ENCODE data around the gene ADARB2.
"Not testable (repeated sequence)": the region's sequence is repeated elsewhere in the genome, so short reads cannot be mapped to it uniquely, and the experiment has no call there.

Gene ADARB2

GRCh38 chr10:1737222-1738061, at the start of gene ADARB2:
ADARB2 (minus strand) TSS chr10:1737525.
- no peak for DNase-seq (ENCODE audit: low read depth)

DNA sequence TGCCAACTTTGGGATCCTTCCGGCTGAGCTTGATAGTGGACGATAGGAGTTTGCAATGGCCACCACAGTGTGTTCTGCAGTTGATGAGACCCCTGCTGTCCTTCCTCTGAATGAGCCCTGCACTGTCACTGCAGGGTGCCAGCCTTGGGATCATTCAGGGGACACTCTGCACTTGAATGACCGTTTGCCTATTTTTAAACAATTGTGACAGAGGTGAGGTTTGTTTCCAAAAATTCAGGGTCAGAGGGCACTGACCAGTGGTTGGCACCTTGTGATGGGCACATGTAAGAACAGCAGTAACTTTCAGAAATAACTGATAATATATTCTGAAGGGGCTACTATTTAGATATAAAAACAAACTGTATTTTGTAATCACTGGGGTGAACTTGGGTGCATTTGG, 48.5 kb upstream of the ADARB2 start:
- no peak for DNase-seq (ENCODE audit: low read depth)

- no peak for DNase-seq (ENCODE audit: low read depth)
Measured at GRCh38 chr10:1782841-1783240, 45.5 kb upstream of the ADARB2 start.

- no peak for DNase-seq (ENCODE audit: low read depth)
Measured at GRCh38 chr10:1779796-1780195, 42.5 kb upstream of the ADARB2 start.

DNA sequence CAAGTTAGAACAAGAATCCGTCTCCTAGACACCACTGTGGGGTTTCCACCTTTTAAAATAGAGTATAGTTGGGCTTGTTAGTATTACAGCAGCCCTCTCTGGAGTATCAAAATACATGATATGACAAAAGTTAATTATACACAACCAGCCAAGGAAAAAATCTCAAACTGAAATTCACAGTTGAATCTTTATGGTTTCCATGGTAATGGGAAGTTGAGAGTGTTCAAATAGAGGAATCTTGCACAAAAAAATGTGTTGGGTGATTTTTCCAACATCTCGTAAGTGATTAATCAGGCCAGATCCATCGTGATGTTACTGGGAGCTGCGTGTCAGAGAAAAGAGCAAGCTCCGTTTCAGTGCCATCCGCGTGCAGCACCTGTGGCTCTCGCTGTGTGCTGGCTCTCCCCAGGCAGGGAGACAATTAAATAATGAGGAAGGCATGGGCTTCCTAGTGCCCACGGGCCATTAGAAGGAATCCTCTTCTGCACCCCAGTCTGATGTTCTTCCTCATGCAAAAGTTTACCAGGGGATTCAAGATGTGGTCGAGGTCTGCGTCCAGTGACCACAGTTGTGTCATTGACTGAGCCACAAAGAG, 41.1 kb upstream of the ADARB2 start:
- DNase-seq (ENCODE audit: low read depth), result no peak

DNA sequence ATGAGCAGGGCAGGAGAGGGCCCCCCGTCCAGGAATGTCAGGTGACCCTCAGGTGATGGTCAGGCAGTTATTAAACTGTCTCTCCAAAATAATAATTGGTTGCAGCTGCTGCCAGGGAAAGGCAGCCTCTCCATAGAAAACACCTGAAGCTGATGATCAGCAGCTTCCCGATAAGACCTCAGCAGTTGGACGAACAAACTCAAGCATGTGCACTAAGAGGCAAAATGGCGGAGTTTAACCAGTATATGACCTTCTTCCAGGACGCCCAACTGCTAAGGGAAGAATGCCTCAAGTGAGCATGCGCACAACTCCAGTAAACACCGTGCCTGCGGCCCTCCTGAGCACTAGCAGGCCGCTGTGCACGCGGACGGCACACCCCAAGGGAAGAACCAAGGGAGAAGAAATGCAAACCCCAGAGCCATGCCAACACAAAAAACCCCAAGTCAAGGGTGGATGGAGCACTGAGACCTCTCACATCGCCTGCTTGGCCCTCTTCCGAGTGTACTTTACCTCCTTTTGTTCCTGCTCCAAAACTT, 38.9 kb upstream of the ADARB2 start:
- no peak for DNase-seq (ENCODE audit: low read depth)

DNA sequence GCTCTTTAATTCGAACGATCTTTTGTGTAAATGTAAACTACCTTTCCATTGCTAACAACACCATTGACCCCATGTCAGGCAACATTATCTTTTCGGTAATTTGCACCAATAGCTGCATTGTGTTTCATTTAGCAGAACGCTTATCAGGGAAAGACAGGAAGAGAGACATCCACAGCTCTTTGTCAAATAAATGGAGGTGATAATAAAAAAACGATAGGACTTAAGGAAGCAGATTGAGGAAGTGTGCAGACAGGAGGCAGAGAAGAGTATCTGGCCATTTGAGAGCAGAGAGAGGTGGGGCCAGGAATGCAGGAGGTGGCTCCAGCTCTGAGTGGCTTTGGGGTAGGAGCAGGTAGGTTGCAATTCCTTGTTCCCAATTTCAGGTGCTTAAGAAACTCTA, 37.5 kb upstream of the ADARB2 start:
- no peak for DNase-seq (ENCODE audit: low read depth)

GRCh38 chr10:1773204-1773603, 35.9 kb upstream of the ADARB2 start:
- DNase-seq (ENCODE audit: low read depth), result not testable (repeated sequence)

- DNase-seq (ENCODE audit: low read depth), result no peak
Measured at GRCh38 chr10:1766049-1766448, 28.7 kb upstream of the ADARB2 start.

DNA sequence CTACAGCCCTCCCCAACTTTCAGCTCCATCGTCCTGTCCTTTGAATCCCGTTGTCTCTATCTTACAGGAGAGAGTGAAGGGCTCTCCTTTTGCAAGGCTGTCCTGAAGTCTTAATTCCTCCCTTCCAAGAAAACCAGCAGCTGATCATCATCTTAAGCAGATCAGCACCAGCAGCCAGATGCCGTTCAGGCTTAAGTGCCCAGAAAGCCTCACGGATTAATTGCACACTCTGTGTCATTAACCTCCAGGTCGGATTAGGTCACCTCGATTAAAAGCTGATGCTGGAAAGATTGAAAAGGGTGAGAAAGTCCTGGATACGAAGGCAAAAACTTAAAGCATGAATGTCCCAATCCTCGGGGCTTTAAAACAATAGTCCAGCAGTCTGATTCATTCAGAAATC, 24.8 kb upstream of the ADARB2 start:
- DNase-seq (ENCODE audit: low read depth), result no peak

DNA sequence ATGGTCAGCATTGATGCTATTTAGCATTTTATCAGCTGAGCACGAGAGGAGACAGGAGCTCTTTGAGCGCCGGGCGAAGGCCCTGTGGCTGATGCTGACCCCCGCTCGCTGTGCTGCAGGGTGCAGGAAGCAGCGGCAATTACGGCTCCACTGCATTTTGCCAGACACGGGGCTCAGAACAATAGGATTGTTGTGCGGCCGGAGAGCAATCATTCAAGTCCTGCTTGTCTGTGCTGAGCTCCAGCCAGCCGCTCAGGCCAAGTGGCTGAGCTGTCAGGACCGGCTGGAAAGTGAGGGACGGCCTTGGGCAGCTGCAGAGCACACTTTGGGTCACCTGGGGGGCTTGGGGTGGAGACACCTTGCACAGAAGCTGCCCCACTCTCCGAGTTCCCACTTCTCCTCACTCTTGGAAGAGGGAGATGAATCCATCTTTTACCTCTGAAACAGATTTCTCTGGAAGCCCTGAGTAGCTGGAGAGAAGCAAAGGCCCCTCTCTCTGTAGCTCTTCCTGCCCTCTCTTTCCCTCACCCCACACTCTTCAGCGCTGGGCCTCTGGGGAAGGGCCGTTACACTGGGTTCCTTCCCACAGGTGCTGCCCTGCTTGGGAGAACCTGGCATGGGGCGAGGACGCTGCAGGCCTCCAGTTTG, 17.3 kb upstream of the ADARB2 start:
- no peak for DNase-seq (ENCODE audit: low read depth)

DNA sequence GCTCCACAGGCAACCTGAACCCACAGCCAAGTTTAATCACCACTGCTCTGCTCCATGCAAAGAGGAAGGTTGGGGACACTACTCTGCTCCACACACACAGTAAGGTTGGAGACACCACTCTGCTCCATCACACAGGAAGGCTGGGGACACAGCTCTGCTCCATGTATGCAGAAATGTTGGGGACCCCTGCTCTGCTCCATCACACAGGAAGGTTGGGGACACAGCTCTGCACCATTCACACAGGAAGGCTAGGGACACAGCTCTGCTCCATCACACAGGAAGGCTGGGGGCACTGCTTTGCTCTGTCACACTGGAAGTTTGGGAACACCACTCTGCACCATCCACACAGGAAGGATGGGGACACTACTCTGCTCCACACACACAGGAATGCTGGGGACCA, 14.8 kb upstream of the ADARB2 start:
- no peak for DNase-seq (ENCODE audit: low read depth)

- DNase-seq (ENCODE audit: low read depth), result no peak
Measured at GRCh38 chr10:1747590-1748157, 10.3 kb upstream of the ADARB2 start.

DNA sequence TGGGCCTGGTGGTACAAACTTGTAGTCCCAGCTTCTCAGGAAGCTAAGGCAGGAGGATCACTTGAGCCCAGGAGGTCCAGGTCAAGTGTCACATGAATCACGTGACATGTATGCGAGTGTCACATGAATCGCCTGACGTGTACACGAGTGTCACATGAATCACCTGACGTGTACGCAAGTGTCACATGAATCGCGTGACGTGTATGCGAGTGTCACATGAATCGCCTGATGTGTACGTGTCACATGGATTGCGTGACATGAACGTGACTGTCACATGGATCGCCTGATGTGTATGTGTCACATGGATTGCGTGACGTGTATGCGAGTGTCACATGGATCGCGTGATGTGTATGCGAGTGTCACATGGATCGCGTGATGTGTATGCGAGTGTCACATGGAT, 9.5 kb upstream of the ADARB2 start:
- no peak for DNase-seq (ENCODE audit: low read depth)

- DNase-seq (ENCODE audit: low read depth), result no peak
Measured at GRCh38 chr10:1745780-1746456, 8.6 kb upstream of the ADARB2 start.

DNA sequence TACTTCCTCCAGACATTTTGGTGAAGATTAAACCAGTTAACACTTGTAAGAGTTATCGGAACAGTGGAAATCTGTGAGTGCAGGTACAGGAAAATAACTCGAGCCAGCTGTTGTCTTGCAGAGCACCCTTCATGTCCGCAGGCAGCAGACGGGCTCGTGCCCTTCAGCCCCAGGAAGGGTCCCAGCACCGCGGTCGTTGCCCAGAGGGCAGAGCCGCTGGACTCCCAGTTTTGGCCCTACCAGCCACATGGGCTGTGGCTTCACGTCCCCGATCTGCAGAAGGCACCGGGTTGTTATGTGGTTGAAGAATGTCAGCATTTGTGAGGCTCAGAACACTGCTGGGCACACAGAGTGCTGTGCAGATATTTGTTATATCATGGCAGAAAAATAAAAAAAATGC, 7.2 kb upstream of the ADARB2 start:
- DNase-seq (ENCODE audit: low read depth), result no peak

GRCh38 chr10:1743141-1743540, 5.8 kb upstream of the ADARB2 start:
- DNase-seq (ENCODE audit: low read depth), result no peak

GRCh38 chr10:1741450-1741849, 4.1 kb upstream of the ADARB2 start:
- DNase-seq (ENCODE audit: low read depth), result no peak

DNA sequence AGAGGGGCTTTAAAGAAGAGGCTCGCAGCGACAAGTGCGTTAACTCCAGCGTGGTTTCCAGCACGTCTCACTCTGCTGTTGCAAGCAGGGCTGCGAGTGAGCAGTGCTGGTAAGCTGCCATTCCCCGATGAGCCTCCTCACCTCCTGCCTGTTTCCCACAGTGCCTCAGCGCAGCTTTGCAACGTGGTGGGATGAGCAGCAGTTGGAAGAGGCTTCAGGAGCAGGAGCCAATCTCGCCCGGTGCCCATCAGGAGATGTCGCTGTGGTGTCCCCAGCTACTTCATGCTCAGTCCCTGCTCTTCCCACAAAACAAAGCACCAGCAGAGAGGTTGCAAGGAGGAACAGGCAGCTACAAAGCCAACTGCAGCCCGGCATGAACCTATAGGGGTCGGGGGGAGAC, 2.4 kb upstream of the ADARB2 start:
- DNase-seq (ENCODE audit: low read depth), result no peak

GRCh38 chr10:1738950-1739349, 1.6 kb upstream of the ADARB2 start:
- no peak for DNase-seq (ENCODE audit: low read depth)

DNA sequence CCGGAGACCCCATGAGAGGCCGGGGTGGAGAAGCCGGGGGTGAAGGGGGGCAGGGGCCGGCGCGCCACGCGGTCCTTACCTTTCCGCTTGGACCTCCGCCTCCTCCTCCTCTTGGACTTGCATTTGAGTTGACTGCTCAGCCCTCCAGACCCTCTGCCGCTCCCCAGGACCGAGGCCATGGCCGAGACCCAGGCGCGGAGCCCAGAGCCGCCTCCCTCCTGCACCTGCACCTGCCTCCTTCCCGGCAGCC, 428 bp downstream of the ADARB2 start:
- DNase-seq (ENCODE audit: low read depth), result no peak

- DNase-seq (ENCODE audit: low read depth), result no peak
Measured at GRCh38 chr10:1736144-1736971, 967 bp downstream of the ADARB2 start.

Measured in activated T-helper 9 cell treated with anti-CD3 and anti-CD28 coated beads, Interleukin-2, amount 50 U/mL, for 16 hours (primary cell).